GM19452 (cell line): Measurements from ENCODE around the gene BTBD3.

ENCODE experiments used
- ATAC-seq: cut with Tn5 transposase; IDR thresholded peaks from one replicate; pipeline ENCODE4 v1.9.1; 2021; ENCODE audit not compliant: unreplicated experiment

BTBD3 gene

GRCh38 chr20:11912659-11913415, 4.9 kb upstream of the BTBD3 start:
- ATAC-seq = no peak

DNA sequence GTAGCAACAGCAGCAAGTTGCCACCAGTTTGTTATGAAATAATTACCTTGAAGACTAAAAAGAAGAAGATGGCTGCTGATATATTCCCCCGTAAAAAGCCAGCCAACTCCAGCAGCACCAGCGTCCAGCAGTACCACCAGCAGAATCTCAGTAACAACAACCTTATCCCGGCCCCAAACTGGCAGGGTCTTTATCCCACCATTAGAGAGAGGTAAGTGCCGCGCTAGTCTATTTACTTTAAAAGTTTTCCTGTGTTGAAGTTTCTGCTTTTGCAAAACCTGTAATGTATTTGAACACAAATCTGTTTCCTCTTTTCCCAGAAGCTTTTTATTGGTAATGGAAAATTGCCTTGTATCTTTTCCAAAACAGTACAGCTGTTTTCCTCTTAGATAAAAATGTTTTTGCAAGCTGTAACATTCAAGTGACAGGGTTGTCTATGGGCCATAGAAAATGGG, 725 bp downstream of the BTBD3 start:
- ATAC-seq = no peak

DNA sequence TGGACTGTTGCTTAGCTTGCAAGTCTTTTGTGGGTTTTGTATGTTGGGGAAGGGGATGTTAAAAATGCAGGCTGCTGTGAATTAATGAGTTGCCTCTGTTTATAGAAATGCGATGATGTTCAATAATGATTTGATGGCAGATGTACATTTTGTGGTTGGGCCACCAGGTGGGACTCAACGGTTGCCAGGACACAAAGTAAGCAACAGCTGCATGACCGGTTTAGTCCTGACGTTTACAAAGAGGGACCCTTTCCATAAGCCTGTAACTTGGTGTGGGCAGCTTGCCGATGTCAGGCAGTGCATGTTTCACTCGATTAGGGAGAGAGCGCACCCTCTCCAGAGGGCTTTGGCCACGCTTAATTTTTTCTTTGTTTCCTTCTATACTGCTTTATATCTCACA, 1.3 kb downstream of the BTBD3 start:
- no peak for ATAC-seq

- no peak for ATAC-seq
These were observed 1.9 kb downstream of the BTBD3 start for GRCh38 chr20:11919581-11919980.

DNA sequence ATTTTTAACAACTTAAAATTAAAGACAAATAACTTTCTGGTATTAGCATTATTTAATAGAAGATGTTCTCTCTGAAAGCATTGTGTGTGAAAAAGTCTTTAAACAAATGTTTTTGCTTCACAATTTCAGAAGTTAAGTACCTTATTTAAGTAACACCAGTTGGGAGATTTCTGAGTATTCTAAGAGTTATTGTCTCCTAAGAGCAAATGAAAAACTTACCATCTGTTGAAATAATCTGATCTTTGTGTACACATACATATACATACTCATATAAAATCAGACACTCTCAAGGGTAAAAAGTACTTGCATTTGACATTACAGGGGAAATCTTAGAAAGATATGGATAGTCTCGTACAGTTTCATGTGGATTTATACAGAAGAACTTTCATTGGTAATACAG, 2.4 kb downstream of the BTBD3 start:
- ATAC-seq = no peak

- no peak for ATAC-seq
These were observed 3.6 kb downstream of the BTBD3 start for GRCh38 chr20:11921321-11921720.

DNA sequence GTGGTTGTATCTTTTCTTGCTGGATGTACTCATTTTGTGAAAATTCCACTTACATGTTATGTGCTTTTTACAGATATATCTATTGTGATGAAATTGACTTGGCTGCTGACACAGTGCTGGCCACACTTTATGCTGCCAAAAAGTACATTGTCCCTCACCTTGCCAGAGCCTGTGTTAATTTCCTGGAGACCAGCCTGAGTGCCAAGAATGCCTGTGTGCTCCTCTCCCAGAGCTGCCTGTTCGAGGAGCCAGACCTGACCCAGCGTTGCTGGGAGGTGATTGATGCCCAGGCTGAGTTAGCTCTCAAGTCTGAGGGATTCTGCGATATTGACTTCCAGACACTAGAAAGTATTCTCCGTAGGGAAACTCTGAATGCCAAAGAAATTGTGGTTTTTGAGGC, 4.9 kb downstream of the BTBD3 start:
- no peak for ATAC-seq

DNA sequence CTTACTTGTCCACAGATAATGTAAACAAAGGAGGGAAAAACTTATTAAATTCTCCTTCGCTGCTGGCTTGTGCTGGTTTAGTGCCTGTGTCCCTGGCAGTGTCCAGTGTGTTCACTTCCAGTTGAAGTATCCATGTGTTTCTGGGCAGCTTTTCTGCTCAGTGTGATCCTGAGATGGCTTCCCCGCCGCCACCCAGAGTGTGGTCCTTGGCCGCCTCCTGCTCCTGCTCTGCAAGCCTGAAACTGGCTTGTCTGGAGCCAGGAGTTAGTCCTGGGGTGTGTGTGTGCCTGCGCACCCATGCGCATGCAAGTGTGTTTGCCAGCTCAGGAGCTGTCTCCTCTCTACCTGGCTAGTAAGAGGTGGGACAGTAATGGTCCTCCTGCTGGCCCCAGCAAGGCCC, 7.2 kb downstream of the BTBD3 start:
- no peak for ATAC-seq

GRCh38 chr20:11926292-11926998, 8.8 kb downstream of the BTBD3 start:
- ATAC-seq = no peak

DNA sequence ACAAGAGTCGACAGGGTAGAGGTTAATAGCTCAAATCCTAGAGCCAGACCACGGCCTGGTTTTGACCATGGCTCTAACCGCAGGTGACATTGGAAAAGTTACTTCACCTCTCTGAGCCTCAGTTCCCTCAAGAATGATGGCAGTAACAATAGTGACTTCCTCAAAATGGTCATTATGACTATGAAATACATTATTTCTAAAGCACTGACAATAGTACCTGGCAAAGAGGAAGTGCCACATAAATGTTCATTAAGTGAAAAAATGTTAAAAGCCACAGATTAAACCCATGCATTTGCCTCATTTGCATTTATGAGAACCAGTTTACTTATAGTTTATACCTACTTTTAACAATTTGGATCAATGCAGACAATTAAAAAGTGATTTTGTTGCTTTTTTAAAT, 12.3 kb downstream of the BTBD3 start:
- ATAC-seq = no peak

- ATAC-seq = no peak
These were observed 17.8 kb downstream of the BTBD3 start for GRCh38 chr20:11935212-11936154.

- ATAC-seq = no peak
These were observed 18.5 kb downstream of the BTBD3 start for GRCh38 chr20:11936157-11936556.

GRCh38 chr20:11937230-11937629, 19.5 kb downstream of the BTBD3 start:
- ATAC-seq = no peak

- ATAC-seq = no peak
These were observed 24.0 kb downstream of the BTBD3 start for GRCh38 chr20:11941593-11942246.

DNA sequence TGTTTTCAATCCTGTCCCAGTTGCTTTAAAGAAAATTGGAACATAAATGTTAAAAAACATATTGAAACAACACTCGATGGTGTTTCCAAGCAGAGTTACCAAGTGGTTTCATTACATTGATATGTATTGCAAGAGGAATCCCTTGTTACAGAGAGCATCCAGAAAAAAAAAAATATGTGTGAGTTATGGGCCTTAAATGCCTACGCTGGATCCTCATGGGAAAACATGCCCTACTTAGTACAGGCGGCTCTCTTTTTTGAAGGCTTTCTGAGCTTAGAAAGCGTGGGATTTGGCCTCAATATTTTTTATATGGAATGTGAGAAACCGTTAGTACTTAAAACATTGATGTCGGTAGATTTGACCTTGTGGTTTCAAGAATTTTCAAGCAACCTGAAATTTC, 26.1 kb downstream of the BTBD3 start:
- no peak for ATAC-seq

DNA sequence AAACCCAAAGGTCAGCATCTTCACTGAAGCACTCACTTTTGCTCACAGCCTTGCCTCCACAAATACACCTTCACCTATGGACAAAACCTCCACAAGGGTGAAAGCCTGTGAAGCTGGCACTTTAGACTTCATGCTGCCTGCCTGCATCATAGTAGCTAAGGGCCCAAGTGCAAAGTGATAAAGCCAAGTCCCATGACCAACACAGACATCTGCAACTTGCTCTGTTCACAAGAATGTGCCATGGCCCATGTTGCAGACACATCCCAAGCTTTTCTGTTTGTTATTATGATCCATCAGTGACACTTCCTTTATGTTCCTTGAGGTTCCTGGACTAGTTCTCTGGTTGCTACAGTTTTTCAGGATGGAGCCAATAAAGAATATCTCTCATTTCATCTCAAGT, 31.1 kb downstream of the BTBD3 start:
- no peak for ATAC-seq

DNA sequence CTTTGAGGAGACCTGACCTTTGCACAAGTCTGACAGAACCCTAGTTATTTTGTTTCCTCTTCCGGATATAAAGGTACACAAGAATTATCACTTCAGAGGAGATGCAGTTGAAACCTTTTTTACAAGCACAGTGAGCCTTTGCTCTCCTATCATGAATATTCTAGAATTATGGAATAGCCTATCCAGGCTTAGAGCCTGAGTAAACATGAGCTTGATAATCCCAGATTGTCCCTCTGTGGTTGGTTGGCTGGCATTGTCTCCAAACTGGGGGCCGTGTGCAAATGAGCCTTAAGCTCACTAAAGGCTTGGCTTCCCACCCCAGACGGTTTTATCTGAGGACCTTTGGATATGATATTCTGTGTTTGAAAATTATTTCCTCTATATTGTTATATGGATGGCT, 32.0 kb downstream of the BTBD3 start:
- no peak for ATAC-seq

GRCh38 chr20:11951696-11952095, 34.0 kb downstream of the BTBD3 start:
- ATAC-seq = no peak

DNA sequence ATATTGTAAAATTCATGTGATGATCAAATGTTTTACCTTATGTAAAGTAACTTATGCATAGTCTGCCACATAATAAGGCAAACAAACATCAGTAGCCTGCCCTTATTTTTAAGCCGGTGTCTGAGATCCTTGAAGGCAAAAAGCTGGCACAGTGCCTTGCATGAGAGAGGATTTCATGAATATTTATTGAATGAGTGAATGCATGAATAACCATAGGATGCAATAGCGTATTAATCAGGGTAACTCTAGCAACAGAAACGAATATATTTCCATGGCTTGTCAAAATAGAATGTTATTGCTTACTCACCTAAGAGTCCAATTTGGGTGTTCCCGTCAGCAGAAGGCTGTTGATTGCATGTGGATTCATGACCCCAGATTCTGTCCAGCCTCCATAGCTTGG, 34.9 kb downstream of the BTBD3 start:
- no peak for ATAC-seq

DNA sequence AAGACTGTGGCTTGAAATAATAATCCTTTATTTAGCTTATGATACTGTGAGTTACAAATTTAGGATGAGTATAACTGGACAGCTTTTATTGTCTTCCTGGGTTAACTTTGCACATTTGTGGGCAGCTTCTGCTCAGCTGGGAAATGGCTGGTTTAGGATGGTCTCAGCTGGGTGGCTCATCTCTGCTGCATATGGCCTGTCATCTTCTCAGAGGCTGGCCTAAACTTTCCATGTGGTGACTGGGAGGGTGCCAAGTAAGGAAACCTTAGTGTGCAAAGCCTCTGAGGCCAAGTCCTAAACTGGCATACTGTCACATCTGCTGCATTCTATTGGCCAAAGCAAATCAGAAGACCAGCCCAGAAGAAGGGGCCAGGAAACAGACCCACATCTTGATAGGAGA, 40.2 kb downstream of the BTBD3 start:
- ATAC-seq = no peak

DNA sequence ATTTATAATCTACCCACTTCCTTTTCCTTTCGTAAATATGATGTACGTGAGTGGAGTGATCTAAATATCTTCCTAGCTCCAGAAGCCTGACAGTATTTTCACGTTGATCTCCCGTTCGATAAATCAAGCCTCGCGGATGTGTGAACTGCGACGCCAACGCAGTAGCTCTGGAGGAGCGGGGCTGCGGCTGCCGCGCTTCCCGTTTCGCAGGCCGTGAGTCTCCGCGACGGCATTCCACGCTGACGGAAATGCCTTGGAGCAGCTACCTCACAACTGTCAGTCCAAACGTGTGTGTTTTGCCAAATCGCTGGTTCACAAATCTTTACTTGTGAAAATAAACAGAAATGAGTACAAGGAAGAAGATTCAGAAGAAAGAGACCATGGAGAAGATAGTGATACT, 41.2 kb downstream of the BTBD3 start:
- ATAC-seq = no peak
